ENCODE results near the gene AHRR. TPM values are rescaled to one million over a fixed set of nuclear protein-coding genes. Genes with fewer than 3 reads are reported as not detected.
"Not testable (repeated sequence)": the region's sequence is repeated elsewhere in the genome, so short reads cannot be mapped to it uniquely, and the experiment has no call there.

The AHRR gene
- total RNA-seq, 2 donors from 2014 or later = 38.3 to 43.8 TPM

- peak; percentile 6 to 15 for ATAC-seq
- Mint-ChIP-seq H3K36me3 (peaks cover 15 to 18% of the 10 kb centered on the region in 2 donors), H3K9me3 (no peaks in the 10 kb centered on the region), H3K27ac (peak overlapping the region; percentile 90 to 95)
- DNase-seq (ENCODE audit: low spot score in 2 of 2) = peak in 1 of 2 donors; percentile 68
Measured at GRCh38 chr5:472076-472655, 150.7 kb downstream of the AHRR start.

- H3K27ac Mint-ChIP-seq = peak overlapping the region; percentile 90 to 95
- H3K9me3 Mint-ChIP-seq = no peaks in the 10 kb centered on the region
- peak; percentile 79 to 85 for ATAC-seq
- H3K36me3 Mint-ChIP-seq = peaks cover 15 to 18% of the 10 kb centered on the region in 2 donors
- DNase-seq (ENCODE audit: low spot score in 2 of 2) = peak; percentile 92 to 94
Measured at GRCh38 chr5:472656-473550, 151.4 kb downstream of the AHRR start.

GRCh38 chr5:473551-474192, 152.2 kb downstream of the AHRR start:
- H3K9me3 Mint-ChIP-seq = no peaks in the 10 kb centered on the region
- H3K27ac Mint-ChIP-seq = peak overlapping the region; percentile 59 to 81
- peaks cover 15 to 18% of the 10 kb centered on the region in 2 donors for H3K36me3 Mint-ChIP-seq
- ATAC-seq = peak; percentile 19 to 25
- peak; percentile 41 to 65 for DNase-seq (ENCODE audit: low spot score in 2 of 2)

GRCh38 chr5:474232-474839, 152.8 kb downstream of the AHRR start:
- ATAC-seq; DNase-seq (ENCODE audit: low spot score in 2 of 2); H3K9me3 Mint-ChIP-seq: not testable (repeated sequence)
- Mint-ChIP-seq H3K36me3 (peaks cover 15 to 18% of the 10 kb centered on the region in 2 donors), H3K27ac (peak overlapping the region in 1 of 2 donors; percentile 81)

GRCh38 chr5:474840-475661, 153.5 kb downstream of the AHRR start:
- DNase-seq (ENCODE audit: low spot score in 2 of 2) (no peak), ATAC-seq (no peak)

GRCh38 chr5:475704-476101, 154.2 kb downstream of the AHRR start:
- ATAC-seq (no peak), DNase-seq (ENCODE audit: low spot score in 2 of 2) (no peak)
- peaks cover 9 to 14% of the 10 kb centered on the region in 2 donors for H3K36me3 Mint-ChIP-seq
- H3K9me3 Mint-ChIP-seq = no peaks in the 10 kb centered on the region
- H3K27ac Mint-ChIP-seq = no peak overlapping the region

More at GRCh38 chr5:474840-475661, 153.5 kb downstream of the AHRR start:
- peaks cover 13 to 17% of the 10 kb centered on the region in 2 donors for H3K36me3 Mint-ChIP-seq
- H3K9me3 Mint-ChIP-seq = no peaks in the 10 kb centered on the region
- no peak overlapping the region for H3K27ac Mint-ChIP-seq

GRCh38 chr5:476102-476813, 154.7 kb downstream of the AHRR start:
- Mint-ChIP-seq H3K9me3 (no peaks in the 10 kb centered on the region), H3K27ac (no peak overlapping the region), H3K36me3 (peaks cover 8% of the 10 kb centered on the region in 2 donors)
- ATAC-seq (no peak), DNase-seq (ENCODE audit: low spot score in 2 of 2) (no peak)

- H3K9me3 Mint-ChIP-seq = no peaks in the 10 kb centered on the region
- no peak for DNase-seq (ENCODE audit: low spot score in 2 of 2)
- ATAC-seq = no peak
- peaks cover 3% of the 10 kb centered on the region in 2 donors for H3K36me3 Mint-ChIP-seq
- H3K27ac Mint-ChIP-seq = no peak overlapping the region
Measured at GRCh38 chr5:476814-477175, 155.3 kb downstream of the AHRR start.

GRCh38 chr5:477247-477646, 155.7 kb downstream of the AHRR start:
- H3K36me3 Mint-ChIP-seq = no peaks in the 10 kb centered on the region
- no peaks in the 10 kb centered on the region for H3K9me3 Mint-ChIP-seq
- DNase-seq (ENCODE audit: low spot score in 2 of 2) = no peak
- no peak overlapping the region for H3K27ac Mint-ChIP-seq
- no peak for ATAC-seq

- ATAC-seq = no peak
- H3K36me3 Mint-ChIP-seq = no peaks in the 10 kb centered on the region
- H3K9me3 Mint-ChIP-seq = no peaks in the 10 kb centered on the region
- H3K27ac Mint-ChIP-seq = no peak overlapping the region
- DNase-seq (ENCODE audit: low spot score in 2 of 2) = no peak
Measured at GRCh38 chr5:477871-478270, 156.4 kb downstream of the AHRR start.

- H3K36me3 Mint-ChIP-seq = no peaks in the 10 kb centered on the region
- ATAC-seq (no peak), DNase-seq (ENCODE audit: low spot score in 2 of 2) (no peak)
- H3K9me3 Mint-ChIP-seq = no peaks in the 10 kb centered on the region
- no peak overlapping the region for H3K27ac Mint-ChIP-seq
Measured at GRCh38 chr5:478369-478981, 157.0 kb downstream of the AHRR start.

- H3K36me3 Mint-ChIP-seq = no peaks in the 10 kb centered on the region
- ATAC-seq (no peak), DNase-seq (ENCODE audit: low spot score in 2 of 2) (no peak)
- no peaks in the 10 kb centered on the region for H3K9me3 Mint-ChIP-seq
- H3K27ac Mint-ChIP-seq = no peak overlapping the region
Measured at GRCh38 chr5:478982-479535, 157.5 kb downstream of the AHRR start.

GRCh38 chr5:479566-480319, 158.2 kb downstream of the AHRR start:
- ATAC-seq = no peak
- no peaks in the 10 kb centered on the region for H3K9me3 Mint-ChIP-seq
- no peak for DNase-seq (ENCODE audit: low spot score in 2 of 2)
- H3K36me3 Mint-ChIP-seq = no peaks in the 10 kb centered on the region
- no peak overlapping the region for H3K27ac Mint-ChIP-seq

GRCh38 chr5:481347-481746, 159.8 kb downstream of the AHRR start:
- H3K9me3 Mint-ChIP-seq = no peaks in the 10 kb centered on the region
- ATAC-seq (no peak), DNase-seq (ENCODE audit: low spot score in 2 of 2) (no peak)
- H3K27ac Mint-ChIP-seq = no peak overlapping the region
- H3K36me3 Mint-ChIP-seq = no peaks in the 10 kb centered on the region
